SU-DHL-6 (cell line): ENCODE measurements around the gene RBP5.

Experiments
- H2AFZ ChIP-seq: fragments of 200-600 bp; sonication (generic); 2 replicates; pipeline ENCODE4 v1.6.1; 2014; ENCODE audit warnings: low read depth, mild to moderate bottlenecking, moderate library complexity, mixed read lengths, antibody characterized with exemption, low read length; ENCODE audit not compliant: severe bottlenecking
- H3F3A ChIP-seq: fragments of 200-600 bp; shearing (Covaris generic); 2 replicates; pipeline ENCODE4 v1.6.0; 2016; ENCODE audit warnings: antibody characterized with exemption, mild to moderate bottlenecking; ENCODE audit not compliant: insufficient read depth
- H3K27ac ChIP-seq: fragments of 200-600 bp; sonication (generic); 2 replicates; pipeline ENCODE4 v1.5.1; 2016; ENCODE audit warnings: low read depth, mild to moderate bottlenecking, low read length, moderate library complexity, mixed read lengths
- H3K27me3 ChIP-seq: fragments of 200-600 bp; sonication (generic), shearing (Covaris generic); 2 replicates; pipeline ENCODE4 v1.6.0; 2014; ENCODE audit warnings: mild to moderate bottlenecking, low read length
- H3K36me3 ChIP-seq: fragments of 200-600 bp; sonication (generic); 2 replicates; pipeline ENCODE4 v1.6.1; 2014; ENCODE audit warnings: mild to moderate bottlenecking, low read length, mixed read lengths
- H3K4me2 ChIP-seq: fragments of 300-600, 200-600 bp; shearing (Covaris generic), sonication (generic); 2 replicates; pipeline ENCODE4 v1.6.0; 2014; ENCODE audit warnings: low read length, low read depth, mild to moderate bottlenecking; ENCODE audit not compliant: poor library complexity, severe bottlenecking
- H3K4me3 ChIP-seq: fragments of 200-600 bp; sonication (generic); 2 replicates; pipeline ENCODE4 v1.5.1; 2014; ENCODE audit warnings: antibody characterized with exemption, low read length, mild to moderate bottlenecking, mixed read lengths; ENCODE audit not compliant: insufficient read depth, poor library complexity, severe bottlenecking
- H3K79me2 ChIP-seq: fragments of 200-600 bp; sonication (generic); 2 replicates; pipeline ENCODE4 v1.6.1; 2014; ENCODE audit warnings: mild to moderate bottlenecking, low read length, moderate library complexity; ENCODE audit not compliant: insufficient read depth
- H3K9ac ChIP-seq: fragments of 200-600 bp; sonication (generic); 2 replicates; pipeline ENCODE4 v1.7.0; 2014; ENCODE audit warnings: mild to moderate bottlenecking, low read length
- H3K9me2 ChIP-seq: fragments of 200-600 bp; sonication (generic); replicated peaks from 2 replicates; pipeline ENCODE4 v1.6.1; 2014; ENCODE audit warnings: low read length; ENCODE audit not compliant: insufficient read depth
- H3K9me3 ChIP-seq: fragments of 200-600 bp; sonication (generic); 2 replicates; pipeline ENCODE4 v1.6.1; 2014; ENCODE audit warnings: low read length, mixed read lengths; ENCODE audit not compliant: insufficient read depth
- H4K20me1 ChIP-seq: fragments of 200-600 bp; sonication (generic); 2 replicates; pipeline ENCODE4 v1.6.1; 2014; ENCODE audit warnings: low read depth, mild to moderate bottlenecking, antibody characterized with exemption, low read length, moderate library complexity, mixed read lengths
- EZH2phosphoT487 ChIP-seq: fragments of 200-600 bp; sonication (generic), shearing (Covaris generic); conservative IDR thresholded peaks from 2 replicates; pipeline ENCODE4 v1.6.1; 2018; ENCODE audit warnings: mild to moderate bottlenecking, antibody characterized with exemption, low read length, moderate library complexity, mixed read lengths
- TF ChIP-seq, protein P1 (sequence below): fragments of 200-600 bp; sonication (generic); IDR thresholded peaks from one replicate; pipeline ENCODE4 v1.5.1; 2017; ENCODE audit warnings: antibody characterized with exemption, mild to moderate bottlenecking, low read length, moderate library complexity; ENCODE audit not compliant: insufficient read depth, poor library complexity, severe bottlenecking

RBP5 gene

GRCh38 chr12:7100239-7100638, 28.4 kb downstream of the RBP5 start:
- H3K9me2 ChIP-seq: no peaks in the 10 kb centered on the region
- H4K20me1 ChIP-seq: no peaks in the 10 kb centered on the region
- no peak overlapping the region for H3K4me3 ChIP-seq
- no peak overlapping the region for H3K4me2 ChIP-seq
- no peak overlapping the region for H3K9ac ChIP-seq
- H3K27ac ChIP-seq: no peak overlapping the region
- H3K36me3 ChIP-seq: no peaks in the 10 kb centered on the region
- no peaks in the 10 kb centered on the region for H3K9me3 ChIP-seq
- H3F3A ChIP-seq: no peaks in the 10 kb centered on the region
- H2AFZ ChIP-seq: no peak overlapping the region
- H3K27me3 ChIP-seq: no peaks in the 10 kb centered on the region
- no peaks in the 10 kb centered on the region for H3K79me2 ChIP-seq
- TF ChIP-seq, protein P1, sequence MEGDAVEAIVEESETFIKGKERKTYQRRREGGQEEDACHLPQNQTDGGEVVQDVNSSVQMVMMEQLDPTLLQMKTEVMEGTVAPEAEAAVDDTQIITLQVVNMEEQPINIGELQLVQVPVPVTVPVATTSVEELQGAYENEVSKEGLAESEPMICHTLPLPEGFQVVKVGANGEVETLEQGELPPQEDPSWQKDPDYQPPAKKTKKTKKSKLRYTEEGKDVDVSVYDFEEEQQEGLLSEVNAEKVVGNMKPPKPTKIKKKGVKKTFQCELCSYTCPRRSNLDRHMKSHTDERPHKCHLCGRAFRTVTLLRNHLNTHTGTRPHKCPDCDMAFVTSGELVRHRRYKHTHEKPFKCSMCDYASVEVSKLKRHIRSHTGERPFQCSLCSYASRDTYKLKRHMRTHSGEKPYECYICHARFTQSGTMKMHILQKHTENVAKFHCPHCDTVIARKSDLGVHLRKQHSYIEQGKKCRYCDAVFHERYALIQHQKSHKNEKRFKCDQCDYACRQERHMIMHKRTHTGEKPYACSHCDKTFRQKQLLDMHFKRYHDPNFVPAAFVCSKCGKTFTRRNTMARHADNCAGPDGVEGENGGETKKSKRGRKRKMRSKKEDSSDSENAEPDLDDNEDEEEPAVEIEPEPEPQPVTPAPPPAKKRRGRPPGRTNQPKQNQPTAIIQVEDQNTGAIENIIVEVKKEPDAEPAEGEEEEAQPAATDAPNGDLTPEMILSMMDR: no peak
- TF ChIP-seq EZH2phosphoT487: no peak

DNA sequence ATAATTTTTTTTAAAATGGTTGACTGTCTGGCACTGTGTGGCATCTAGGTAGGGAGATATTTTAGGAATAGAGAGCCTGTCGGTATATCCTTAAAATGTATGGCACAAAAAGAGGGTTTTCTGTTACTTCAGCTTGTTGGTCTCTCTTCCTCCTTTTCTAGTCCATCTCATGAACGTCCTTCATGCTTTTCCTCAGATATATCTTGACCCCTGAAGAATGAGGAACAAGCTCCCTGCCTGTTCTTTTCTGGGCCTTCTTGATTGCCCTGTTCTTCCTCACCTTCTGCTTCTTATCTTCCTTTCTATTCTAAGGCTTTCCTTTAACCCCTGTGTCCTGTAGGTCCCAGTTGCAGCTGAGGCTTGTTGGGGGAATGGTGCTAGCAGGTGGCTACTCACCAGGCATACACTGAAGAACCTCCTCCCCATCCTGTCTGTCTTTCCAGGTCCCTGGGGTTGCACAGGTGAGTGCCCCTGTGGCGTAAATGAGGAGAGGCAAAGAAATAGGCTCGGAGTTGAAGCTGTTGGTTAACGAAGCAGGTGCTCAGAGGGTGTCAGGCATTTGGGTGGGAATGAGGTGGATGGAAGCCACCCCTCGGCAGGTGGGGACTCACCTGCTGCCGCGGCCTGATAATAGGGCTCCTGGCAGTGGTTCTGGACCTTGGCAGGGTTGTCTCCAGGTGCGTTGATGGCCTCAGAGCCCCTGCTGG, 29.2 kb downstream of the RBP5 start:
- Histone ChIP-seq H3K9ac (no peak overlapping the region), H3K9me3 (no peaks in the 10 kb centered on the region), H2AFZ (no peak overlapping the region), H3K36me3 (no peaks in the 10 kb centered on the region), H3K4me2 (no peak overlapping the region), H3F3A (no peaks in the 10 kb centered on the region), H3K79me2 (no peaks in the 10 kb centered on the region), H3K9me2 (no peaks in the 10 kb centered on the region), H4K20me1 (no peaks in the 10 kb centered on the region), H3K4me3 (no peak overlapping the region), H3K27ac (no peak overlapping the region), H3K27me3 (no peaks in the 10 kb centered on the region)
- TF ChIP-seq, protein P1: no peak
- TF ChIP-seq EZH2phosphoT487: no peak

DNA sequence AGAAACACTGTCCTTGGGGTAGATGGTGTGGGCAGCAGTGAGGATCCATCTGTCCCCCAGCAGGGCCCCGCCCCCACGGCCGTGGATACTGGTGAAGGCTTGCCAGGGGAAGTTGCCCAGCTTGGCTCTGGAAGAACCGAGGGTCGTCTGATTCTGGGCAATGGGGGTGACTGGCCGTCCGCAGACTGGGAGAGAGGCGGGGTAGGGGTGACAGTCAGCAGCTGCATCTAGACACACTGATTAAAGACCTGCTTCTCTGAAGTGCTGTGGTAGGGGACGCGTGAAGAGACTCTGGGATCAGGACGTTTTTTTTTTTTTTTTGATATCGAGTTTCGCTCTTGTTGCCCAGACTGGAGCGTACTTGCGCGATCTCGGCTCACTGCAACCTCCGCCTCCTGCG, 31.7 kb downstream of the RBP5 start:
- Histone ChIP-seq H3K27ac (no peak overlapping the region), H3K9ac (no peak overlapping the region), H3K36me3 (no peaks in the 10 kb centered on the region), H4K20me1 (no peaks in the 10 kb centered on the region), H3K4me3 (no peak overlapping the region), H3K9me2 (no peaks in the 10 kb centered on the region), H3K9me3 (no peaks in the 10 kb centered on the region), H3K79me2 (no peaks in the 10 kb centered on the region), H3F3A (no peaks in the 10 kb centered on the region), H2AFZ (no peak overlapping the region), H3K27me3 (no peaks in the 10 kb centered on the region), H3K4me2 (no peak overlapping the region)
- no peak for TF ChIP-seq EZH2phosphoT487
- TF ChIP-seq, protein P1: no peak
